Mucosa of descending colon (tissue), 3 donors: ENCODE results near the gene ACSM6. TPM values are rescaled to one million over a fixed set of nuclear protein-coding genes. Genes with fewer than 3 reads are reported as not detected.

Experiments used
- ATAC-seq: fragments of 200-7000 bp; cut with Tn5 transposase; one replicate; pipeline ENCODE4 v1.9.1; 2020; ENCODE audit warnings: mild to moderate bottlenecking, moderate library complexity
- DNase-seq, 3 donors: peaks; one replicate each; pipeline ENCODE4 v3.0.0-alpha.2; 2020
- H3K36me3 ChIP-seq: fragments of 200-600 bp; one replicate; pipeline ENCODE4 v1.8.0; 2021; ENCODE audit warnings: low read depth, mild to moderate bottlenecking
- H3K4me1 ChIP-seq: fragments of 200-600 bp; one replicate; pipeline ENCODE4 v1.8.0; 2021; ENCODE audit warnings: low read depth, mild to moderate bottlenecking
- H3K4me3 ChIP-seq: fragments of 200-600 bp; one replicate; pipeline ENCODE4 v1.8.0; 2021; ENCODE audit warnings: mild to moderate bottlenecking
- H3K9me3 ChIP-seq: fragments of 200-600 bp; one replicate; pipeline ENCODE4 v1.8.0; 2021; ENCODE audit warnings: mild to moderate bottlenecking
- intact Hi-C, 2 donors: fragments of 100-400 bp; cut with DNase I in 1 of 2; cut with micrococcal nuclease in 1 of 2; formaldehyde crosslinking; loops; one replicate each; pipeline versions ENCODE4 v1.11.0 to v1.11.1; 2022; cut with DNase I, micrococcal nuclease
- long read RNA-seq, 2 donors: library from polyadenylated mRNA; unstranded; transcript quantifications; one replicate each; pipeline ENCODE4 v2.0.0, GENCODE V29; 2019 to 2021
- total RNA-seq, 3 donors: library from RNA; stranded (reverse); fragmentation: NEBNext Ultra II Directional in 2 of 3; extraction: Animal tissue kit (Norgen Biotek cat#: 25700) in 2 of 3; gene quantifications; one replicate each; pipeline versions ENCODE4 v1.2.1 to v1.2.4, GENCODE V29; 2021 to 2023
- TF ChIP-seq, protein P1 (sequence below): fragments of 200-600 bp; IDR thresholded peaks from one replicate; pipeline ENCODE4 v1.8.0; 2022; ENCODE audit warnings: antibody characterized with exemption, mild to moderate bottlenecking
- donor health status: DM: no; HTN: no; CAD: no; lungs with moderate emphysema.
- donor health status: DM: no; HTN: no; CAD: no.
- donor health status: DM: no; HTN: yes; CAD: no.

Gene ACSM6, protein sequence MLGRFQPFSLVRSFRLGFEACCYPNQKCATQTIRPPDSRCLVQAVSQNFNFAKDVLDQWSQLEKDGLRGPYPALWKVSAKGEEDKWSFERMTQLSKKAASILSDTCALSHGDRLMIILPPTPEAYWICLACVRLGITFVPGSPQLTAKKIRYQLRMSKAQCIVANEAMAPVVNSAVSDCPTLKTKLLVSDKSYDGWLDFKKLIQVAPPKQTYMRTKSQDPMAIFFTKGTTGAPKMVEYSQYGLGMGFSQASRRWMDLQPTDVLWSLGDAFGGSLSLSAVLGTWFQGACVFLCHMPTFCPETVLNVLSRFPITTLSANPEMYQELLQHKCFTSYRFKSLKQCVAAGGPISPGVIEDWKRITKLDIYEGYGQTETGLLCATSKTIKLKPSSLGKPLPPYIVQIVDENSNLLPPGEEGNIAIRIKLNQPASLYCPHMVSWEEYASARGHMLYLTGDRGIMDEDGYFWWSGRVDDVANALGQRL
- total RNA-seq: not detected
- long read RNA-seq, donor 1: 0 reads
- long read RNA-seq, donor 2: 0 reads

DNA sequence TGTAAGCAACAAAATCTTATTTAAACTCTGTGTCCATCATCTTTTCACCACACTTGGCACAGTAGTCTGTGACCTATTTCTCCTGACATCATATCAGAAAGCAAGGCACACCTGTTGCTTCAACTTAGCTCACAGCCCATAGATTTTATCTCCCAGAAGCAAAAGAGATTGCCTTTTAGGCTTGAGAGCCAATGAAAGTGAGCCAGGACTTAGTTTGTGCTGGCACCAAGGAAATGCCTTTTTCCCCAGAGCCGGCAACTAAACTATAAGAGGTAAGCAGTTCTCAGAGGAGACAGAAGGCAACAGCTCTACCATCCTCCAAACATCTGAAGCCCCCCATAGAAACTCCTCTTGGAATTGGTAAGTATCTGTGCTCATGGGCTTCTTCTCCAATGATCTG lies at the start of gene ACSM6:
Gene ACSM6 (plus strand): TSS at position 295 of the 400 bp plus-strand sequence. CDS start 248 bp downstream, outside the sequence.
- DNase-seq (no peak), ATAC-seq (no peak)
- Histone ChIP-seq H3K36me3 (no peaks in the 10 kb centered on the region), H3K4me3 (no peak within 1 kb of the TSS), H3K9me3 (no peaks in the 10 kb centered on the region), H3K4me1 (no peaks in the 10 kb centered on the region)
- intact Hi-C loops: no loop called here
- TF ChIP-seq, protein P1, sequence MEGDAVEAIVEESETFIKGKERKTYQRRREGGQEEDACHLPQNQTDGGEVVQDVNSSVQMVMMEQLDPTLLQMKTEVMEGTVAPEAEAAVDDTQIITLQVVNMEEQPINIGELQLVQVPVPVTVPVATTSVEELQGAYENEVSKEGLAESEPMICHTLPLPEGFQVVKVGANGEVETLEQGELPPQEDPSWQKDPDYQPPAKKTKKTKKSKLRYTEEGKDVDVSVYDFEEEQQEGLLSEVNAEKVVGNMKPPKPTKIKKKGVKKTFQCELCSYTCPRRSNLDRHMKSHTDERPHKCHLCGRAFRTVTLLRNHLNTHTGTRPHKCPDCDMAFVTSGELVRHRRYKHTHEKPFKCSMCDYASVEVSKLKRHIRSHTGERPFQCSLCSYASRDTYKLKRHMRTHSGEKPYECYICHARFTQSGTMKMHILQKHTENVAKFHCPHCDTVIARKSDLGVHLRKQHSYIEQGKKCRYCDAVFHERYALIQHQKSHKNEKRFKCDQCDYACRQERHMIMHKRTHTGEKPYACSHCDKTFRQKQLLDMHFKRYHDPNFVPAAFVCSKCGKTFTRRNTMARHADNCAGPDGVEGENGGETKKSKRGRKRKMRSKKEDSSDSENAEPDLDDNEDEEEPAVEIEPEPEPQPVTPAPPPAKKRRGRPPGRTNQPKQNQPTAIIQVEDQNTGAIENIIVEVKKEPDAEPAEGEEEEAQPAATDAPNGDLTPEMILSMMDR: no peak

DNA sequence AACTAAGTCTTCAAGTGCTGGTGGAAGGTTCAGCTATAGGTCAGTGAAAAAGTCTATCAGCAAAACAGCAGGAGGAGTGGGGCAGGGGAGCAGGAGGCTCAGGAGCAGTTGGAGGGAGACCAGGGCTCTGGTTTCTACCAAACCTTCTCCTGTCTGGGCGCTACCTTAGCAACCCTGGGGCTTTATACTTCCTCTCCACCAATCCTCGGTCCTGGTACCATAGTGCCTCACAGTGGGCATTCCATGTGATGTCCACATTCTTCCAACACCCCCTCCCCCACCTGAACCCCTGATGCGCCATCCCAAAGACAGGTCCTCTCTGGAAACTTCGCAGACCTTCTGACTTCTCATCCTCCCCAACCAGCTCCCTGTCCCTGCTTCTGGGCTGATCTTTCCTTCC lies 25.3 kb upstream of the ACSM6 start:
- no peak for DNase-seq

DNA sequence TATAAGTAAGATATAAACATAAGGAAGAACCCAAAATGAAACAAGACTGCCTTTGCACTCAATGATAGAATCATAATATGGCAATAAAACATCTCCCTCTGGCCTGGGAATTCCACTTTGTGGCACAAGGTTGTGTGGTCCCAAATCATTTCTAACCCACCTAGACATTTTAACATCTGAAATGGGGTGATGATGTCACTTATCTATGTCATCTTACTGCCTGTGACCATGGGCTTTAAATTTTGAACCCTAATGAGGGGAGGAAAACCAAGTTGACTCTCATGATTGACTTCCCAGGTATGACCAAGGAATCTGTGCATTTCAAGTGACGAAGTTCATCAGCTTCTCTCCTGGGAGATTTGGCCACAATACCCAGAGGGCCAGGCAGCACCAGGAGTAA lies 24.5 kb upstream of the ACSM6 start:
- TF ChIP-seq, protein P1: no peak
- no peaks in the 10 kb centered on the region for H3K4me1 ChIP-seq
- no peak overlapping the region for H3K4me3 ChIP-seq
- intact Hi-C loops: no loop called here
- DNase-seq (no peak), ATAC-seq (no peak)
- no peaks in the 10 kb centered on the region for H3K36me3 ChIP-seq
- peaks cover 5% of the 10 kb centered on the region for H3K9me3 ChIP-seq

More for the DNA sequence above, 25.3 kb upstream of the ACSM6 start:
- no peaks in the 10 kb centered on the region for H3K36me3 ChIP-seq
- intact Hi-C loops: no loop called here
- H3K9me3 ChIP-seq: peaks cover 5% of the 10 kb centered on the region
- H3K4me3 ChIP-seq: no peak overlapping the region
- ATAC-seq: no peak
- TF ChIP-seq, protein P1: no peak
- no peaks in the 10 kb centered on the region for H3K4me1 ChIP-seq

DNA sequence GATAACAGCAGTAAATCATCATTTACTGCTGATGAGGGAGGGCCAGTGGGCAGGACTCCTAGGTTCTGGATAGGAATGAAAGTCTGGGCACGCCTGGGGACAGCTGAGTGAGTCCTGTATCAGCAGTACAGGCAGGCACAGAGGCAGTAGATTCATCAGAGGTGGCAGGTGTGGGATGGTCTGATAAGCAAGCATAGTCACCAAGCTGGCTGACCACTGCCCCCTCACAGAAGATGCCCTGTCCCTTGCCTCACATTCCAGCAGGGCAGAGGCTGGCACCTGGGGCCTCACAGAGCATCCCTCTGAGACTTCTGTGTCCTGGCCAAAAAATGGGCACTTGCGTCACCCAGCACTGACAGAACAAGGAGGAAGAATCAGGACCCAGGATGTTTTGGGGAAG lies 23.2 kb upstream of the ACSM6 start:
- Histone ChIP-seq H3K36me3 (no peaks in the 10 kb centered on the region), H3K9me3 (peaks cover 5% of the 10 kb centered on the region), H3K4me1 (no peaks in the 10 kb centered on the region), H3K4me3 (no peak overlapping the region)
- ATAC-seq (no peak), DNase-seq (no peak)
- intact Hi-C loops: no loop called here
- TF ChIP-seq, protein P1: no peak

DNA sequence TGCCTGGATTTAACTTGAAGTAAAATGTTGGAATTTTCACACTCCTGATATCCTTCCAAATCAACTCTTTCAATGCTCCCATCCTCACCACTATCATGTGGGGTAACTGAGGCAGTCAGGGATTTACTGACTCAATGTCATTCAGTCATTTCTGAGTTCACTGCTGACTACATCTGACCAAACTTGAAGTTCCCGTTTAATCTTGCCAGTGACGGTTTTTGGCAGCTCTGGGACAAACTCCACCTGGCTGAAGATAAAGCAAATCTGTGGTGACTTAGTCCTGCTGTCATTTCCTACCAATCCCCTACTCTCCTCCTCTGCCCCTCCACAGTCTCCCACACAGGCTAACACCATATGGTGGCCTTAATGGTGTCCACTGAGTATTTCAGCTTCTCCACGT lies 22.7 kb upstream of the ACSM6 start:
- no peak overlapping the region for H3K4me3 ChIP-seq
- peaks cover 3% of the 10 kb centered on the region for H3K9me3 ChIP-seq
- DNase-seq (no peak), ATAC-seq (no peak)
- intact Hi-C loops: no loop called here
- H3K4me1 ChIP-seq: no peaks in the 10 kb centered on the region
- TF ChIP-seq, protein P1: no peak
- no peaks in the 10 kb centered on the region for H3K36me3 ChIP-seq
